ENCODE measurements around the gene ADGRG6.

Gene ADGRG6

GRCh38 chr6:142339113-142339512 lies 37.3 kb downstream of the ADGRG6 start:
- H3K4me2 ChIP-seq (ENCODE audit: low read depth, low read length, poor library complexity, severe bottlenecking) = no peak overlapping the region
- H3K4me3 ChIP-seq (ENCODE audit: insufficient read depth, low read length, poor library complexity, severe bottlenecking) = no peak overlapping the region
- no peak for TF ChIP-seq EZH2phosphoT487 (conservative IDR thresholded peaks at IDR 0.05; ENCODE audit: low read length)
- TF ChIP-seq, protein P1, sequence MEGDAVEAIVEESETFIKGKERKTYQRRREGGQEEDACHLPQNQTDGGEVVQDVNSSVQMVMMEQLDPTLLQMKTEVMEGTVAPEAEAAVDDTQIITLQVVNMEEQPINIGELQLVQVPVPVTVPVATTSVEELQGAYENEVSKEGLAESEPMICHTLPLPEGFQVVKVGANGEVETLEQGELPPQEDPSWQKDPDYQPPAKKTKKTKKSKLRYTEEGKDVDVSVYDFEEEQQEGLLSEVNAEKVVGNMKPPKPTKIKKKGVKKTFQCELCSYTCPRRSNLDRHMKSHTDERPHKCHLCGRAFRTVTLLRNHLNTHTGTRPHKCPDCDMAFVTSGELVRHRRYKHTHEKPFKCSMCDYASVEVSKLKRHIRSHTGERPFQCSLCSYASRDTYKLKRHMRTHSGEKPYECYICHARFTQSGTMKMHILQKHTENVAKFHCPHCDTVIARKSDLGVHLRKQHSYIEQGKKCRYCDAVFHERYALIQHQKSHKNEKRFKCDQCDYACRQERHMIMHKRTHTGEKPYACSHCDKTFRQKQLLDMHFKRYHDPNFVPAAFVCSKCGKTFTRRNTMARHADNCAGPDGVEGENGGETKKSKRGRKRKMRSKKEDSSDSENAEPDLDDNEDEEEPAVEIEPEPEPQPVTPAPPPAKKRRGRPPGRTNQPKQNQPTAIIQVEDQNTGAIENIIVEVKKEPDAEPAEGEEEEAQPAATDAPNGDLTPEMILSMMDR (IDR thresholded peaks at IDR 0.05; ENCODE audit: insufficient read depth, low read length, poor library complexity, severe bottlenecking) = no peak
- H3K9me3 ChIP-seq (ENCODE audit: insufficient read depth, low read length) = no peaks in the 10 kb centered on the region
- H2AFZ ChIP-seq (ENCODE audit: low read depth, low read length, severe bottlenecking) = no peak overlapping the region
- no peaks in the 10 kb centered on the region for H3K79me2 ChIP-seq (ENCODE audit: insufficient read depth, low read length)
- no peaks in the 10 kb centered on the region for H3F3A ChIP-seq (ENCODE audit: insufficient read depth)
- H4K20me1 ChIP-seq (ENCODE audit: low read depth, low read length) = no peaks in the 10 kb centered on the region
- H3K27ac ChIP-seq (ENCODE audit: low read depth, low read length) = no peak overlapping the region
- H3K27me3 ChIP-seq (ENCODE audit: low read length) = no peaks in the 10 kb centered on the region
- no peaks in the 10 kb centered on the region for H3K36me3 ChIP-seq (ENCODE audit: low read length)
- no peaks in the 10 kb centered on the region for H3K9me2 ChIP-seq (replicated peaks; ENCODE audit: insufficient read depth, low read length)
- no peak overlapping the region for H3K9ac ChIP-seq (ENCODE audit: low read length)

DNA sequence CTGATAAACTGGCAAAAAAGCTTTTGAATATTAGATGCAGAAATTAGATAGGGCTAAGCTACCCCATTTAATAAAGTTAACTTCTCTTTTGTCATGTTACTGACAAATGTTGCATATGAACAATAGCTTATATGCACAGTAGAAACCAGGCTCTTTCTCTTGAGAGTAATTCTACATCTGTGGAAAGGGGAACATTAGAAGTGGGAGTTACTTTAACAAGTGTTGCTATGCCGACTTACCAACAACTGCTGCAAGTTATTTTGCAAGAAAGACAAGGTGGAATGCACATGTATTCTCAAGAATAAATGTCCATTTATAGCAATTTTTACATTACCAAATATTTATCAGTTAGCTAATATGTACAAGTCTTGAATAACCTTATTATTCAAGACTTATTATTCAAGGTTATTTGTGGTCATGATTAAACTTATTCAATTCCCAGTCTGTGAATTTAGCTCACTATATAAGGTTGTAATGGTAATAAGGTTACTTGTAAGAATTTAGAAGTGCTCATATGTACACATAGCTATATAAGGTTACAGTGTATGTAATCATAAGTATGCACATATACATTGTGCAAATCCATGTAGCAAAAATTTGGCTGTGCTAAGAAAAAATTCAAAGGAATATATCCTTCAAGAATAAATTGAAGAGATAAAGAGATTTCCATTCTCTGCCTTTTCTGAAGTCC lies 38.3 kb downstream of the ADGRG6 start:
- Histone ChIP-seq H3K27me3 (ENCODE audit: low read length) (no peaks in the 10 kb centered on the region), H3K4me3 (ENCODE audit: insufficient read depth, low read length, poor library complexity, severe bottlenecking) (no peak overlapping the region), H3K9me3 (ENCODE audit: insufficient read depth, low read length) (no peaks in the 10 kb centered on the region), H3F3A (ENCODE audit: insufficient read depth) (no peaks in the 10 kb centered on the region), H3K27ac (ENCODE audit: low read depth, low read length) (no peak overlapping the region), H3K4me2 (ENCODE audit: low read depth, low read length, poor library complexity, severe bottlenecking) (no peak overlapping the region), H2AFZ (ENCODE audit: low read depth, low read length, severe bottlenecking) (no peak overlapping the region), H4K20me1 (ENCODE audit: low read depth, low read length) (no peaks in the 10 kb centered on the region), H3K9ac (ENCODE audit: low read length) (no peak overlapping the region), H3K79me2 (ENCODE audit: insufficient read depth, low read length) (no peaks in the 10 kb centered on the region), H3K36me3 (ENCODE audit: low read length) (no peaks in the 10 kb centered on the region), H3K9me2 (replicated peaks; ENCODE audit: insufficient read depth, low read length) (no peaks in the 10 kb centered on the region)
- TF ChIP-seq EZH2phosphoT487 (conservative IDR thresholded peaks at IDR 0.05; ENCODE audit: low read length) = no peak
- TF ChIP-seq, protein P1 (IDR thresholded peaks at IDR 0.05; ENCODE audit: insufficient read depth, low read length, poor library complexity, severe bottlenecking) = no peak

DNA sequence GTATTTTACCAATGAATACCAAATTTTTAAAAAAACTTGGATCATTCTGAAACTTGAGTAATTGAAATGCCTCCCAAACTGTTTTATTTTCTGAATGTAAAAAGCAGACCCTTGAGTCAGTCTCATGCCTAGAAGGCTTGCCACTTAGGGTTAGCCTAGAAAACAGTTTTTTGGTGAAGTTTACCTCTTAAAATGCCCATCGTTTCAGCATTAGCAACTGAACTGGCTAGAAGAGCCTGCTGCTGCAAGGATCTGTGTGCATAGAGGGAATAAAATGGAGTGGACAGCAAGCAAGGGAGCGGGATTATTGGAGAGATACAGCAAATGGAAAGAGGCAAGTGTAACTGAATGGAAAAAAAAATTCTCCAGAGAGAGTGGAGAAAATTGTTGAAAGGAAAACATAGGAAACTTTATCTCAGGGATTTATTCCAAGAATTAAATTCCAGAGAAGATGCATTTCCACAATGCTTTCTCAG lies 40.1 kb downstream of the ADGRG6 start:
- no peaks in the 10 kb centered on the region for H3K9me3 ChIP-seq (ENCODE audit: insufficient read depth, low read length)
- TF ChIP-seq, protein P1 (IDR thresholded peaks at IDR 0.05; ENCODE audit: insufficient read depth, low read length, poor library complexity, severe bottlenecking) = no peak
- no peak for TF ChIP-seq EZH2phosphoT487 (conservative IDR thresholded peaks at IDR 0.05; ENCODE audit: low read length)
- no peak overlapping the region for H3K9ac ChIP-seq (ENCODE audit: low read length)
- no peak overlapping the region for H3K4me3 ChIP-seq (ENCODE audit: insufficient read depth, low read length, poor library complexity, severe bottlenecking)
- no peaks in the 10 kb centered on the region for H4K20me1 ChIP-seq (ENCODE audit: low read depth, low read length)
- H3K4me2 ChIP-seq (ENCODE audit: low read depth, low read length, poor library complexity, severe bottlenecking) = no peak overlapping the region
- no peaks in the 10 kb centered on the region for H3K36me3 ChIP-seq (ENCODE audit: low read length)
- H3K27ac ChIP-seq (ENCODE audit: low read depth, low read length) = no peak overlapping the region
- H3K27me3 ChIP-seq (ENCODE audit: low read length) = no peaks in the 10 kb centered on the region
- H3K9me2 ChIP-seq (replicated peaks; ENCODE audit: insufficient read depth, low read length) = no peaks in the 10 kb centered on the region
- H3K79me2 ChIP-seq (ENCODE audit: insufficient read depth, low read length) = no peaks in the 10 kb centered on the region
- no peak overlapping the region for H2AFZ ChIP-seq (ENCODE audit: low read depth, low read length, severe bottlenecking)
- H3F3A ChIP-seq (ENCODE audit: insufficient read depth) = no peaks in the 10 kb centered on the region
